CD14-positive monocyte (primary cell): ENCODE data around the gene HCRTR1. TPM values are rescaled to one million over a fixed set of nuclear protein-coding genes. Genes with fewer than 3 reads are reported as not detected.

Experiments used
- DNase-seq, 3 donors: peaks; one replicate each; pipeline ENCODE4 v3.0.0-alpha.2; 2011 to 2022
- H2AFZ ChIP-seq: 2 replicates; pipeline ENCODE4 v1.6.0; 2012; ENCODE audit warnings: mild to moderate bottlenecking, low read depth, low read length, inconsistent platforms; ENCODE audit not compliant: insufficient read depth, poor library complexity, severe bottlenecking
- H3K27ac ChIP-seq, 2 donors: 1 replicate in 1 of 2; 2 replicates in 1 of 2; pipeline ENCODE4 v1.5.1; 2012 to 2013; ENCODE audit warnings: low read length in 2 of 2, control low read depth in 1 of 2, inconsistent platforms in 1 of 2, low read depth in 1 of 2, mild to moderate bottlenecking in 1 of 2
- H3K27me3 ChIP-seq, 2 donors: one replicate each; pipeline versions ENCODE4 v1.6.0 to v1.6.1; 2011 to 2013; ENCODE audit warnings: low read length in 2 of 2; ENCODE audit not compliant: control insufficient read depth in 2 of 2, insufficient read depth in 2 of 2
- H3K36me3 ChIP-seq, 2 donors: replicated peaks in 1 of 2; 1 replicate in 1 of 2; 2 replicates in 1 of 2; pipeline versions ENCODE4 v1.5.1 to v1.6.1; 2012 to 2013; ENCODE audit warnings: low read length in 2 of 2, control low read depth in 1 of 2, inconsistent platforms in 1 of 2, mild to moderate bottlenecking in 1 of 2; ENCODE audit not compliant: insufficient read depth in 2 of 2, control insufficient read depth in 1 of 2
- H3K4me1 ChIP-seq, 2 donors: 1 replicate in 1 of 2; 2 replicates in 1 of 2; pipeline versions ENCODE4 v1.5.1 to v1.6.1; 2012 to 2013; ENCODE audit warnings: low read length in 2 of 2, control low read depth in 1 of 2, inconsistent platforms in 1 of 2, mild to moderate bottlenecking in 1 of 2, moderate library complexity in 1 of 2; ENCODE audit not compliant: insufficient read depth in 2 of 2, control insufficient read depth in 1 of 2
- H3K4me2 ChIP-seq: replicated peaks from 2 replicates; pipeline ENCODE3; 2012; ENCODE audit warnings: low read length, moderate library complexity, mild to moderate bottlenecking; ENCODE audit not compliant: poor library complexity, severe bottlenecking; ENCODE audit errors: extremely low read depth
- H3K4me3 ChIP-seq, 3 experiments: fragments of 200-600 bp in 1 of 3; sonication (generic) in 1 of 3; replicated peaks in 1 of 3; 1 replicate in 2 of 3; 2 replicates in 1 of 3; pipeline ENCODE4 v1.5.1; 2011 to 2013; ENCODE audit warnings: low read length in 3 of 3, mild to moderate bottlenecking in 3 of 3, control low read depth in 2 of 3, low read depth in 2 of 3, inconsistent platforms in 1 of 3, moderate library complexity in 1 of 3
- H3K79me2 ChIP-seq: 2 replicates; pipeline ENCODE4 v1.6.0; 2012; ENCODE audit warnings: mild to moderate bottlenecking, control low read depth, inconsistent platforms, low read length, moderate library complexity; ENCODE audit not compliant: insufficient read depth
- H3K9ac ChIP-seq: 2 replicates; pipeline ENCODE4 v1.6.0; 2017; ENCODE audit warnings: low read length, mild to moderate bottlenecking; ENCODE audit not compliant: insufficient read depth, poor library complexity, severe bottlenecking
- H3K9me3 ChIP-seq, 2 donors: replicated peaks in 1 of 2; 1 replicate in 1 of 2; 2 replicates in 1 of 2; pipeline versions ENCODE4 v1.5.1 to v1.6.1; 2012 to 2013; ENCODE audit warnings: low read length in 2 of 2, control low read depth in 1 of 2; ENCODE audit not compliant: control insufficient read depth in 1 of 2, insufficient read depth in 1 of 2
- H4K20me1 ChIP-seq: 2 replicates; pipeline ENCODE4 v1.6.0; 2012; ENCODE audit warnings: mild to moderate bottlenecking, low read length, control low read depth, moderate library complexity; ENCODE audit not compliant: insufficient read depth
- H3K27ac Mint-ChIP-seq, 7 donors: one replicate each; pipeline ENCODE4 v1.8.0; 2020; ENCODE audit warnings: mild to moderate bottlenecking in 7 of 7, mixed read lengths in 7 of 7, moderate library complexity in 6 of 7, inconsistent platforms in 2 of 7
- H3K27me3 Mint-ChIP-seq, 3 donors: one replicate each; pipeline ENCODE4 v1.8.0; 2021 to 2022; ENCODE audit warnings: low read depth in 3 of 3, mild to moderate bottlenecking in 3 of 3, mixed read lengths in 3 of 3, moderate library complexity in 3 of 3, inconsistent platforms in 1 of 3
- H3K36me3 Mint-ChIP-seq, 2 donors: one replicate each; pipeline ENCODE4 v1.8.0; 2020; ENCODE audit warnings: mixed read lengths in 2 of 2, inconsistent platforms in 1 of 2, mild to moderate bottlenecking in 1 of 2
- H3K4me1 Mint-ChIP-seq: one replicate; pipeline ENCODE4 v1.8.0; 2020; ENCODE audit warnings: mild to moderate bottlenecking, mixed read lengths
- H3K4me3 Mint-ChIP-seq, 2 donors: one replicate each; pipeline ENCODE4 v1.8.0; 2020; ENCODE audit warnings: mild to moderate bottlenecking in 2 of 2, mixed read lengths in 2 of 2, moderate library complexity in 1 of 2
- H3K9me3 Mint-ChIP-seq, 7 donors: one replicate each; pipeline ENCODE4 v1.8.0; 2020 to 2022; ENCODE audit warnings: mixed read lengths in 7 of 7, mild to moderate bottlenecking in 6 of 7, moderate library complexity in 6 of 7, inconsistent platforms in 2 of 7
- WGBS: methylation state at CpG from one replicate; pipeline ENCODE4 v1.1.5; 2013; ENCODE audit warnings: missing lambda C conversion rate; ENCODE audit not compliant: insufficient coverage; 5-methylcytosine and 5-hydroxymethylcytosine counted together
- intact Hi-C, 2 donors: fragments of 100-400 bp; cut with micrococcal nuclease; formaldehyde crosslinking; loops; one replicate each; pipeline versions ENCODE4 v1.15.0 to v1.15.1; 2023
- polyA plus RNA-seq, 3 donors: library from polyadenylated mRNA; depleted of rRNA in 1 of 3; unstranded in 2 of 3; stranded (reverse) in 1 of 3; fragments of 300-500 nt in 2 of 3; fragments of >200 nt in 1 of 3; fragmentation: Illumina TruSeq in 2 of 3; gene quantifications; 1 replicate in 2 of 3; 2 replicates in 1 of 3; pipeline ENCODE4 v1.2.3, GENCODE V29; 2012 to 2021
- TF ChIP-seq, protein P1 (sequence below): fragments of 200-600 bp; IDR thresholded peaks from one replicate; pipeline ENCODE4 v1.8.0; 2022; ENCODE audit warnings: antibody characterized with exemption, mild to moderate bottlenecking

HCRTR1 gene
- polyA plus RNA-seq, 3 donors: not detected

DNA sequence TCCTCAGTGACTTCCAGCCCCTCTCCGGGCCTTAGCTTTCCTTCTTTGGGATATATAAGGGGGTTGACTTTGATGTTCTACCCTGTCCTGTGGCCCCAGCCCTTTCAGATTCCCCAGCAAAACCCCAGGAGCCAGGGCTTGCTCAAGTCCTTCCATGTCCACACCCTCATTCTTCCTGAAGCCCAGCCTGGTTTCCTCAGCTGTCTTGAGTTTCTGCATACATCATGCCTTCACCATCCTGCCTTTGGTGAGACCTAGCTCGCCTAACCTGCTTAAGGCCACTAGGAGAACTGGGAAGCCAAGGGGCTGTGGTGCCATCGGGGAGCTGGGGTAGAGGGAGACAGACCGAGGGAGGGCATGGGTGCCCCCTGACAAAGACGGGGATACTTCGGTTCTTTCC, 44.4 kb downstream of the HCRTR1 start:
- Histone ChIP-seq H3K36me3 (no peaks in the 10 kb centered on the region), H2AFZ (no peak overlapping the region), H3K4me2 (no peak overlapping the region), H3K79me2 (no peaks in the 10 kb centered on the region), H3K27ac (no peak overlapping the region), H3K9me3 (no peaks in the 10 kb centered on the region), H3K9ac (no peak overlapping the region), H4K20me1 (no peaks in the 10 kb centered on the region), H3K4me1 (peaks cover 17 to 23% of the 10 kb centered on the region in 2 donors), H3K27me3 (no peaks in the 10 kb centered on the region), H3K4me3 (no peak overlapping the region)
- WGBS: 75% methylated on average over 2 of the region's 6 CpGs
- Mint-ChIP-seq H3K4me3 (no peak overlapping the region), H3K36me3 (no peaks in the 10 kb centered on the region), H3K9me3 (no peaks in the 10 kb centered on the region), H3K4me1 (peaks cover 21% of the 10 kb centered on the region), H3K27me3 (peaks cover 3 to 6% (median 5%) of the 10 kb centered on the region in 3 donors), H3K27ac (peak overlapping the region in 1 of 7 donors; percentile 56)
- TF ChIP-seq, protein P1, sequence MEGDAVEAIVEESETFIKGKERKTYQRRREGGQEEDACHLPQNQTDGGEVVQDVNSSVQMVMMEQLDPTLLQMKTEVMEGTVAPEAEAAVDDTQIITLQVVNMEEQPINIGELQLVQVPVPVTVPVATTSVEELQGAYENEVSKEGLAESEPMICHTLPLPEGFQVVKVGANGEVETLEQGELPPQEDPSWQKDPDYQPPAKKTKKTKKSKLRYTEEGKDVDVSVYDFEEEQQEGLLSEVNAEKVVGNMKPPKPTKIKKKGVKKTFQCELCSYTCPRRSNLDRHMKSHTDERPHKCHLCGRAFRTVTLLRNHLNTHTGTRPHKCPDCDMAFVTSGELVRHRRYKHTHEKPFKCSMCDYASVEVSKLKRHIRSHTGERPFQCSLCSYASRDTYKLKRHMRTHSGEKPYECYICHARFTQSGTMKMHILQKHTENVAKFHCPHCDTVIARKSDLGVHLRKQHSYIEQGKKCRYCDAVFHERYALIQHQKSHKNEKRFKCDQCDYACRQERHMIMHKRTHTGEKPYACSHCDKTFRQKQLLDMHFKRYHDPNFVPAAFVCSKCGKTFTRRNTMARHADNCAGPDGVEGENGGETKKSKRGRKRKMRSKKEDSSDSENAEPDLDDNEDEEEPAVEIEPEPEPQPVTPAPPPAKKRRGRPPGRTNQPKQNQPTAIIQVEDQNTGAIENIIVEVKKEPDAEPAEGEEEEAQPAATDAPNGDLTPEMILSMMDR: no peak
- intact Hi-C loops: loop anchor here (2.0 to 10.0 kb wide), 3 partner anchors 127 to 403 kb away; no protein-coding TSS in a partner anchor
- no peak for DNase-seq

DNA sequence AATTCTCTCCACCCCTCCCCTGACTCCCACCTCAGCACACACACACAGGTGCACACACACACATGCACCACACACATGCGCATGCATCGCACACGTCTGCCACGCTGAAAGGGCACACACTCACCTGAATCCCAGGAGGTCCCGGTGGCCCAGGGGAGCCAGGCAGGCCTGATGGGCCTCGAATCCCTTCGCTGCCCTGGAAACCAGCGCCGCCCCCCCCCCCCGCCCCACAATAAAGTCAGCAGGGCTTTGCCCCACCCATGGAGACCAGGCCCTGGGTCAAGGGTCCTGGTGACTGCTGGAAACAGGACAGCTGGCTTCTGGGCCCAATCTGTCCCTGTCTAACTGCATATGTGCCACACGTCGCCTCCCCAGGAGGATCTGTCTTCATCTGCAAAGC, 45.0 kb downstream of the HCRTR1 start:
- Histone ChIP-seq H2AFZ (no peak overlapping the region), H4K20me1 (no peaks in the 10 kb centered on the region), H3K4me2 (no peak overlapping the region), H3K36me3 (no peaks in the 10 kb centered on the region), H3K79me2 (no peaks in the 10 kb centered on the region), H3K4me1 (peaks cover 13 to 17% of the 10 kb centered on the region in 2 donors), H3K4me3 (no peak overlapping the region), H3K9ac (no peak overlapping the region), H3K9me3 (no peaks in the 10 kb centered on the region), H3K27me3 (no peaks in the 10 kb centered on the region), H3K27ac (no peak overlapping the region)
- Mint-ChIP-seq H3K4me1 (peaks cover 16% of the 10 kb centered on the region), H3K27ac (peak overlapping the region in 1 of 7 donors; percentile 49), H3K4me3 (no peak overlapping the region), H3K36me3 (no peaks in the 10 kb centered on the region), H3K9me3 (no peaks in the 10 kb centered on the region), H3K27me3 (peaks cover 2 to 5% (median 3%) of the 10 kb centered on the region in 3 donors)
- intact Hi-C loops: loop anchor here (2.0 to 10.0 kb wide), 3 partner anchors 126 to 402 kb away; no protein-coding TSS in a partner anchor
- no peak for DNase-seq
- WGBS: 96% methylated on average over 7 of the region's 12 CpGs
- TF ChIP-seq, protein P1: no peak
